NOMO-1 treated with DMSO at 0.1 percent for 48 hours (cell line): ENCODE data around the gene GALNT10.

Experiments used
- DNase-seq: peaks from one replicate; lab custom pipeline; 2025; ENCODE audit not compliant: unreplicated experiment; lab: John Stamatoyannopoulos, UW

The GALNT10 gene

GRCh38 chr5:154373326-154373725 lies 182.8 kb downstream of the GALNT10 start:
- peak; percentile 20 for DNase-seq

- no peak for DNase-seq
These were observed 183.2 kb downstream of the GALNT10 start for GRCh38 chr5:154373729-154374179.

- DNase-seq = no peak
These were observed 183.7 kb downstream of the GALNT10 start for GRCh38 chr5:154374264-154374663.

GRCh38 chr5:154375329-154376008 lies 184.9 kb downstream of the GALNT10 start:
- DNase-seq = no peak

GRCh38 chr5:154376481-154376880 lies 185.9 kb downstream of the GALNT10 start:
- DNase-seq = no peak

- DNase-seq = no peak
These were observed 187.4 kb downstream of the GALNT10 start for GRCh38 chr5:154377754-154378533.

GRCh38 chr5:154380263-154380662 lies 189.7 kb downstream of the GALNT10 start:
- DNase-seq = no peak

GRCh38 chr5:154384480-154385235 lies 194.1 kb downstream of the GALNT10 start:
- no peak for DNase-seq

GRCh38 chr5:154385236-154385512 lies 194.6 kb downstream of the GALNT10 start:
- DNase-seq = no peak

- no peak for DNase-seq
These were observed 196.6 kb downstream of the GALNT10 start for GRCh38 chr5:154386952-154387629.

GRCh38 chr5:154388842-154389241 lies 198.3 kb downstream of the GALNT10 start:
- DNase-seq = no peak

- DNase-seq = no peak
These were observed 199.6 kb downstream of the GALNT10 start for GRCh38 chr5:154390096-154390495.

- DNase-seq = no peak
These were observed 200.3 kb downstream of the GALNT10 start for GRCh38 chr5:154390746-154391359.

- no peak for DNase-seq
These were observed 201.3 kb downstream of the GALNT10 start for GRCh38 chr5:154391788-154392187.

- no peak for DNase-seq
These were observed 203.3 kb downstream of the GALNT10 start for GRCh38 chr5:154393850-154394249.

- no peak for DNase-seq
These were observed 203.8 kb downstream of the GALNT10 start for GRCh38 chr5:154394307-154394706.

GRCh38 chr5:154395407-154396106 lies 205.0 kb downstream of the GALNT10 start:
- DNase-seq = no peak

- DNase-seq = no peak
These were observed 205.6 kb downstream of the GALNT10 start for GRCh38 chr5:154396128-154396527.

GRCh38 chr5:154397652-154398406 lies 207.3 kb downstream of the GALNT10 start:
- DNase-seq = no peak

GRCh38 chr5:154400678-154401077 lies 210.1 kb downstream of the GALNT10 start:
- DNase-seq = no peak
